PC-9 (cell line): ENCODE results near the gene RUFY3. TPM values are rescaled to one million over a fixed set of nuclear protein-coding genes. Genes with fewer than 3 reads are reported as not detected.
"Not testable (repeated sequence)": the region's sequence is repeated elsewhere in the genome, so short reads cannot be mapped to it uniquely, and the experiment has no call there.

Source experiments
- BruUV-seq: library from RNA; stranded (reverse); fragments of 400-500 nt; replicated peaks from 2 replicates; lab custom pipeline; 2021; lab: Mats Ljungman, UMichigan
- CTCF ChIA-PET: fragments of 300-600 bp; sonication (Branson Sonifier 250); formaldehyde crosslinking; loops from one replicate; lab custom pipeline; 2022; ENCODE audit warnings: antibody characterized with exemption; lab: Charles Lee
- POLR2A ChIA-PET: fragments of 300-600 bp; sonication (Branson Sonifier 250); formaldehyde crosslinking; loops from one replicate; lab custom pipeline; 2022; ENCODE audit warnings: antibody characterized with exemption; ENCODE audit not compliant: unreplicated experiment; lab: Charles Lee
- DNase-seq, 2 experiments: peaks; one replicate each; pipeline versions ENCODE4 v3.0.0 to v3.0.0-alpha.2; 2015 to 2022; ENCODE audit warnings: mixed read lengths in 1 of 2
- H2AFZ ChIP-seq: fragments of 200-600 bp; sonication (generic); 2 replicates; pipeline ENCODE4 v1.8.1; 2017; ENCODE audit warnings: antibody characterized with exemption
- H3F3A ChIP-seq: fragments of 200-600 bp; sonication (generic); 2 replicates; pipeline ENCODE4 v1.8.1; 2017; ENCODE audit warnings: antibody characterized with exemption, mild to moderate bottlenecking, low read depth; ENCODE audit not compliant: insufficient read depth
- H3K27ac ChIP-seq: fragments of 200-600 bp; sonication (generic); 2 replicates; pipeline ENCODE4 v1.6.1; 2016; ENCODE audit warnings: mixed run types
- H3K27me3 ChIP-seq: fragments of 200-600 bp; sonication (generic); 2 replicates; pipeline ENCODE4 v1.6.1; 2016; ENCODE audit warnings: low read depth, mixed run types; ENCODE audit not compliant: insufficient read depth
- H3K36me3 ChIP-seq: fragments of 200-600 bp; sonication (generic); 2 replicates; pipeline ENCODE4 v1.6.1; 2016; ENCODE audit warnings: low read depth, mixed run types
- H3K4me1 ChIP-seq: fragments of 200-600 bp; sonication (generic); replicated peaks from 2 replicates; pipeline ENCODE4 v1.6.1; 2016; ENCODE audit warnings: mixed run types; ENCODE audit not compliant: insufficient read depth
- H3K4me2 ChIP-seq: fragments of 200-600 bp; sonication (generic); 2 replicates; pipeline ENCODE4 v1.6.1; 2017; ENCODE audit warnings: mixed run types
- H3K4me3 ChIP-seq: fragments of 200-600 bp; sonication (generic); 2 replicates; pipeline ENCODE4 v1.6.1; 2016; ENCODE audit warnings: mixed run types
- H3K79me2 ChIP-seq: fragments of 200-600 bp; sonication (generic); 2 replicates; pipeline ENCODE4 v1.6.1; 2017; ENCODE audit warnings: low read depth, mixed run types
- H3K9me2 ChIP-seq: fragments of 200-600 bp; sonication (generic); 2 replicates; pipeline ENCODE4 v1.8.1; 2017; ENCODE audit warnings: mild to moderate bottlenecking; ENCODE audit not compliant: insufficient read depth
- H3K9me3 ChIP-seq: fragments of 200-600 bp; sonication (generic); 2 replicates; pipeline ENCODE4 v1.8.1; 2016; ENCODE audit warnings: low read depth; ENCODE audit not compliant: insufficient read depth
- H4K20me1 ChIP-seq: fragments of 200-600 bp; sonication (generic); 2 replicates; pipeline ENCODE4 v1.8.1; 2017; ENCODE audit not compliant: insufficient read depth
- EZH2 ChIP-seq: fragments of 200-600 bp; sonication (generic); IDR thresholded peaks from 2 replicates; pipeline ENCODE4 v1.8.0; 2017; ENCODE audit warnings: antibody characterized with exemption, low read depth
- intact Hi-C: fragments of 100-400 bp; cut with micrococcal nuclease; formaldehyde crosslinking; loops from one replicate; pipeline ENCODE4 v1.10.0; 2022; ENCODE audit not compliant: unreplicated experiment
- total RNA-seq: library from RNA; stranded (reverse); gene quantifications from 2 replicates; pipeline ENCODE4 v1.2.3, GENCODE V29; 2021
- TF ChIP-seq, protein P1 (sequence below): fragments of 200-600 bp; sonication (generic); conservative IDR thresholded peaks from 2 replicates; pipeline ENCODE4 v1.6.1; 2017; ENCODE audit warnings: mixed run types, antibody characterized with exemption, mild to moderate bottlenecking, moderate library complexity

The RUFY3 gene
- total RNA-seq, 1 experiment from 2014 or later = 23.6 TPM

DNA sequence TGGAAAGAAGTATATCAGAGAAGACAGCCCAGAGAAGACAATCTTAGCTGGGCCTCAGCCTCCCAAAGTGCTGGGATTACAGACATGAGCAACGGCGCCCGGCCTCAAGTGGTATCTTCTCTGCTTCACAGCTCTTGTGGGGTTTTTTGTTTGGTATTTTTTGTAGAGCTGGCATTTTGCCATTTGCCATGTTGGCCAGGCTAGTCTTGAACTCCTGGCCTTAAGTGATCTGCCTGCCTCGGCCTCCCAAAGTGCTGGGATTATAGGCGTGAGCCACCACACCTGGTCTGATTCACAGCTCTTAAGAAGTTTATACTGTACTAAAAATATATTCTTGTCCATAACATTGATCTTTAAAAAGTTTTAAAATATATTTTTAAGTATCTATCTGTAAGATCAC is 21.1 kb upstream of the RUFY3 start:
- intact Hi-C loops = no loop called here

DNA sequence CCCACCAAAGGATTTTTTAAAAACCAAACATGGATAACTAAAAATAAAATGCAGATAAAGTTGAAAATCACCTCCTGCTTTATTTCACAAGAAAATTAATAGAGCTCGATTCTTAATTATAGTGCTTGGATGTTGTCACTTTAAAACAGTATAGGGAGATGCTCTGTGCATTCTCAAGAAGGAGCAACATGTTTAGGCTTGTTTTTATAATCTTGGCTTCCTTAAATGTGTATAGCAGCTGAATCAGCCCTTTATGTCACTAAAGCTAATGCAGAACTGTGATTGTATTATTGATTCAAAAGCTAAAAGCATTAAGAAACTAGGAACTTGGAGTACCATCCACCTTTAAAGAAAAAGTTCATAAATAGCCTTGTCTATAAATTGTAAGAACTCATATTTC is 20.5 kb upstream of the RUFY3 start:
- Histone ChIP-seq H3K36me3 (no peaks in the 10 kb centered on the region), H2AFZ (no peak overlapping the region), H3F3A (peaks cover 23% of the 10 kb centered on the region), H3K9me2 (no peaks in the 10 kb centered on the region), H3K27ac (no peak overlapping the region), H3K4me3 (no peak overlapping the region), H3K79me2 (peaks cover 4% of the 10 kb centered on the region; the same call in 1 of the 2 replicates), H3K4me2 (no peak overlapping the region), H3K9me3 (no peaks in the 10 kb centered on the region), H3K27me3 (no peaks in the 10 kb centered on the region), H4K20me1 (no peaks in the 10 kb centered on the region), H3K4me1 (peaks cover 12% of the 10 kb centered on the region; the same call in 1 of the 2 replicates)
- POLR2A ChIA-PET = no interaction called here
- TF ChIP-seq, protein P1, sequence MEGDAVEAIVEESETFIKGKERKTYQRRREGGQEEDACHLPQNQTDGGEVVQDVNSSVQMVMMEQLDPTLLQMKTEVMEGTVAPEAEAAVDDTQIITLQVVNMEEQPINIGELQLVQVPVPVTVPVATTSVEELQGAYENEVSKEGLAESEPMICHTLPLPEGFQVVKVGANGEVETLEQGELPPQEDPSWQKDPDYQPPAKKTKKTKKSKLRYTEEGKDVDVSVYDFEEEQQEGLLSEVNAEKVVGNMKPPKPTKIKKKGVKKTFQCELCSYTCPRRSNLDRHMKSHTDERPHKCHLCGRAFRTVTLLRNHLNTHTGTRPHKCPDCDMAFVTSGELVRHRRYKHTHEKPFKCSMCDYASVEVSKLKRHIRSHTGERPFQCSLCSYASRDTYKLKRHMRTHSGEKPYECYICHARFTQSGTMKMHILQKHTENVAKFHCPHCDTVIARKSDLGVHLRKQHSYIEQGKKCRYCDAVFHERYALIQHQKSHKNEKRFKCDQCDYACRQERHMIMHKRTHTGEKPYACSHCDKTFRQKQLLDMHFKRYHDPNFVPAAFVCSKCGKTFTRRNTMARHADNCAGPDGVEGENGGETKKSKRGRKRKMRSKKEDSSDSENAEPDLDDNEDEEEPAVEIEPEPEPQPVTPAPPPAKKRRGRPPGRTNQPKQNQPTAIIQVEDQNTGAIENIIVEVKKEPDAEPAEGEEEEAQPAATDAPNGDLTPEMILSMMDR = no peak
- TF ChIP-seq EZH2 = no peak
- intact Hi-C loops = no loop called here
- no TSS peak for BruUV-seq
- no peak for DNase-seq
- CTCF ChIA-PET = no interaction called here

More for the DNA sequence above, 21.1 kb upstream of the RUFY3 start:
- H3K36me3 ChIP-seq = no peaks in the 10 kb centered on the region
- H3K79me2 ChIP-seq = no peaks in the 10 kb centered on the region
- no peak overlapping the region for H2AFZ ChIP-seq
- no peak for DNase-seq
- H4K20me1 ChIP-seq = no peaks in the 10 kb centered on the region
- no peak overlapping the region for H3K4me3 ChIP-seq
- no peak overlapping the region for H3K4me2 ChIP-seq
- peaks cover 11% of the 10 kb centered on the region; the same call in 1 of the 2 replicates for H3K4me1 ChIP-seq
- H3F3A ChIP-seq = peaks cover 18% of the 10 kb centered on the region
- no peaks in the 10 kb centered on the region for H3K9me2 ChIP-seq
- ChIA-PET POLR2A (no interaction called here), CTCF (no interaction called here)
- no peak overlapping the region for H3K27ac ChIP-seq
- H3K27me3 ChIP-seq = no peaks in the 10 kb centered on the region
- BruUV-seq = no TSS peak
- no peaks in the 10 kb centered on the region for H3K9me3 ChIP-seq
- no peak for TF ChIP-seq EZH2
- TF ChIP-seq, protein P1 = no peak

DNA sequence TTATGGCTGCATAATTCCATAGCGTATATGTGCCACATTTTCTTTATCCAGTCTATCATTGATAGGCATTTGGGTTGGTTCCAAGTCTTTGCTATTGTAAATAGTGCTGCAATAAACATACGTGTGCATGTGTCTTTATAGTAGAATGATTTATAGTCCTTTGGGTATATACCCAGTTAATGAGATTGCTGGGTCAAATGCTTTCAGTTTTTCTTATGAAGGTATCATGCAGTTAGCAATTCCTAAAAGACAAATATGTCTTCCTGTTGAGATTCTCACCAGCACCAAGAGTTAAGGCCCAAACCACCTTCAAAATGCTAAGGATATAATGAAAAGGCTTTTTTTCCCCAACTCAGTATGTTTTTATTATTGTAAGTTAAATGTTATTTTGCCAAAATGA is 19.2 kb upstream of the RUFY3 start:
- H4K20me1 ChIP-seq, H3K27me3 ChIP-seq, H3K27ac ChIP-seq, BruUV-seq, H3K4me3 ChIP-seq, DNase-seq, H3K4me2 ChIP-seq, H3K9me2 ChIP-seq, H2AFZ ChIP-seq, H3K36me3 ChIP-seq, POLR2A ChIA-PET, H3K9me3 ChIP-seq, intact Hi-C loops: not testable (repeated sequence)
- peaks cover 24% of the 10 kb centered on the region for H3K4me1 ChIP-seq
- peaks cover 17% of the 10 kb centered on the region for H3K79me2 ChIP-seq
- CTCF ChIA-PET = interaction anchor here (0.6 kb wide), 1 partner anchor 52 kb away, joined by 3 read pairs; no protein-coding TSS in a partner anchor
- peaks cover 30% of the 10 kb centered on the region for H3F3A ChIP-seq
